Glutamatergic neuron (in vitro differentiated cells): ENCODE data around the gene CTPS1. TPM values are rescaled to one million over a fixed set of nuclear protein-coding genes. Genes with fewer than 3 reads are reported as not detected.

Experiments
- DNase-seq: peaks from one replicate; pipeline ENCODE4 v3.0.0; 2022
- H3K27ac Mint-ChIP-seq: one replicate; pipeline ENCODE4 v1.8.0; 2020; ENCODE audit warnings: mild to moderate bottlenecking, mixed read lengths, inconsistent platforms; ENCODE audit not compliant: unreplicated experiment
- H3K27me3 Mint-ChIP-seq: one replicate; pipeline ENCODE4 v1.8.0; 2020; ENCODE audit warnings: mild to moderate bottlenecking, moderate library complexity, mixed read lengths, inconsistent platforms; ENCODE audit not compliant: unreplicated experiment
- H3K36me3 Mint-ChIP-seq: one replicate; pipeline ENCODE4 v1.8.0; 2020; ENCODE audit warnings: mild to moderate bottlenecking, mixed read lengths, inconsistent platforms; ENCODE audit not compliant: unreplicated experiment
- H3K4me1 Mint-ChIP-seq: one replicate; pipeline ENCODE4 v1.8.0; 2020; ENCODE audit warnings: mild to moderate bottlenecking, low read depth, mixed read lengths, inconsistent platforms; ENCODE audit not compliant: unreplicated experiment
- H3K4me3 Mint-ChIP-seq: one replicate; pipeline ENCODE4 v1.8.0; 2020; ENCODE audit warnings: mild to moderate bottlenecking, mixed read lengths, inconsistent platforms; ENCODE audit not compliant: unreplicated experiment
- H3K9me3 Mint-ChIP-seq: one replicate; pipeline ENCODE4 v1.8.0; 2020; ENCODE audit warnings: mild to moderate bottlenecking, moderate library complexity, mixed read lengths, inconsistent platforms; ENCODE audit not compliant: unreplicated experiment
- total RNA-seq: library from RNA; stranded (reverse); fragmentation: NEBNext Ultra II Directional; extraction: Animal tissue kit (Norgen Biotek cat#: 25700); gene quantifications from one replicate; pipeline ENCODE4 v1.2.1, GENCODE V29; 2021; ENCODE audit not compliant: unreplicated experiment
- TF ChIP-seq, protein P1 (sequence below): fragments of 200-600 bp; sonication (generic); IDR thresholded peaks from one replicate; pipeline ENCODE4 v1.5.0; 2021; ENCODE audit not compliant: partially characterized antibody, unreplicated experiment

The CTPS1 gene
- total RNA-seq, 1 donor from 2014 or later, result 110 TPM

DNA sequence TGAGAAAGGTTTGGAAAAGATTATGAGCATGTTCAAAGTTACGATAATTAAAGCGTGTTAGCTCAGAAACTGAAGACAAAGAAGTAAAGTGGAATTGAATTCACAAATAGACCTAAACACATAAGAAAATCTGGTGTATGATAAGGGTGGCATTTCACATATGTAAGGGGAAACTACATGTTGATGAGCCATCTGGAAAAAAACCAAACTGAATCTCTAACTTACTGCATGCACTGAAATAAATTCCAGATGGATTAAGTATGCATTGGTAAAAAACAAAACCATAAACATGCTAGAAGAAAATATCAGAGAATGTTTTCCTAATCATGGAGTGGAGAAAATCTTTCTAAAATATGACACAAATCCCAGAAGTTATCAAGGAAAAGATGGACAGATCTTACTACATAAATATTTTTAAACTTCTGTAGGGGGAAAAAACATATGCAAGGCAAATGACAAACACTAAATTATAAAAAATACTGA lies 34.0 kb upstream of the CTPS1 start:
- TF ChIP-seq, protein P1, sequence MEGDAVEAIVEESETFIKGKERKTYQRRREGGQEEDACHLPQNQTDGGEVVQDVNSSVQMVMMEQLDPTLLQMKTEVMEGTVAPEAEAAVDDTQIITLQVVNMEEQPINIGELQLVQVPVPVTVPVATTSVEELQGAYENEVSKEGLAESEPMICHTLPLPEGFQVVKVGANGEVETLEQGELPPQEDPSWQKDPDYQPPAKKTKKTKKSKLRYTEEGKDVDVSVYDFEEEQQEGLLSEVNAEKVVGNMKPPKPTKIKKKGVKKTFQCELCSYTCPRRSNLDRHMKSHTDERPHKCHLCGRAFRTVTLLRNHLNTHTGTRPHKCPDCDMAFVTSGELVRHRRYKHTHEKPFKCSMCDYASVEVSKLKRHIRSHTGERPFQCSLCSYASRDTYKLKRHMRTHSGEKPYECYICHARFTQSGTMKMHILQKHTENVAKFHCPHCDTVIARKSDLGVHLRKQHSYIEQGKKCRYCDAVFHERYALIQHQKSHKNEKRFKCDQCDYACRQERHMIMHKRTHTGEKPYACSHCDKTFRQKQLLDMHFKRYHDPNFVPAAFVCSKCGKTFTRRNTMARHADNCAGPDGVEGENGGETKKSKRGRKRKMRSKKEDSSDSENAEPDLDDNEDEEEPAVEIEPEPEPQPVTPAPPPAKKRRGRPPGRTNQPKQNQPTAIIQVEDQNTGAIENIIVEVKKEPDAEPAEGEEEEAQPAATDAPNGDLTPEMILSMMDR, result no peak
- Mint-ChIP-seq H3K27ac (no peak overlapping the region), H3K27me3 (peaks cover 3% of the 10 kb centered on the region), H3K9me3 (no peaks in the 10 kb centered on the region), H3K36me3 (peaks cover 6% of the 10 kb centered on the region), H3K4me1 (peaks cover 3% of the 10 kb centered on the region), H3K4me3 (no peak overlapping the region)
- DNase-seq, result no peak

DNA sequence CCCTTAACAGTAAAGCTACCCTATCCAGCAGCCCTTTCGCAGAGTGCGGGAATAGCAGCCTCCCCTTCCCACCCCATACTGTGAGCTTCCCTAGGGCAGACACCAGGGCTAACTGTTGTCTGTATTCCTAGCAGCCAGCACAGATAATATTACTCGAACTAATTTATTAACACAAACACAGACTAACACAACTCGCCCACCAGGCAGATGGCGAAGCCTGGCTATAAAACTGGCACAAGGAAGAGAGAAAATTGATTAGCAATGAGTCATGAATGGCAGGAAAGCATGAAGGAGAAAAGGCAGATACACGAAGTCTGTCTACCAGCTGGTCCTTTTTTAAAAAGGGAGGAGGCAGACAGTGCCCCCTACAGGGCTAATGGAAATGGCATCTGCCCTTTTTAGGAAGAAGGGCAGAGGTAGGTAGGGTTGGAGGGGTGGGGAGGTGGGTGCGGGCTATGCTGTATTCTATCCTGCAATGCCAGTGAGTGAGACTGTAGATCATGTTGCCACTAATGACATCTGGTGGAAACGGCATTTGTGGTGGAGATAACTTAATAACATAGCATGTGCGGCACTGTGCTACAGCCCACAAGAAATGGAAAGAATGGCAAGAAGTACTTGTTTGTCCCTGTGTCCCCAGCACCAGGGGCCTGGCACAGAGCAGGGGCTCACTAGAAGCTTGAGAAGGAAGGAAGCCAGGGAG lies 30.6 kb upstream of the CTPS1 start:
- peaks cover 6% of the 10 kb centered on the region for H3K36me3 Mint-ChIP-seq
- TF ChIP-seq, protein P1, result peak; percentile 77
- H3K9me3 Mint-ChIP-seq, result no peaks in the 10 kb centered on the region

DNA sequence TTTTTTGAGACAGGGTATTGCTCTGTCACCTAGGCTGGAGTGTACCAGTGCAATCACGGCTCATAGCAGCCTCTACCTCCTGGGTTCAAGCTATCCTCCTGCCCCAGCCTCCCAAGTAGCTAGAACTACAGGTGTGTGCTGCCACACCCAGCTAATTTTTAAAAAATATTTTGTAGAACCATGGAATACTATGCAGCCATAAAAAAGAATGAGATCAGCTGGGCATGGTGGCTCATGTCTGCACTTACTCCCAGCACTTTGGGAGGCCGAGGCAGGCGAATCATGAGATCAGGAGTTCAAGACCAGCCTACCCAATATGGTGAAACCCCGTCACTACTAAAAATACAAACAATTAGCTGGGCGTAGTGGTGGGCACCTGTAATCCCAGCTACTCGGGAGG lies 29.9 kb upstream of the CTPS1 start:
- Mint-ChIP-seq H3K27me3 (peaks cover 5% of the 10 kb centered on the region), H3K4me3 (no peak overlapping the region), H3K36me3 (peaks cover 6% of the 10 kb centered on the region), H3K27ac (no peak overlapping the region), H3K4me1 (peaks cover 6% of the 10 kb centered on the region), H3K9me3 (no peaks in the 10 kb centered on the region)
- no peak for DNase-seq
- TF ChIP-seq, protein P1, result no peak

More for the DNA sequence above, 30.6 kb upstream of the CTPS1 start:
- H3K27ac Mint-ChIP-seq, result peak overlapping the region; percentile 88
- H3K4me1 Mint-ChIP-seq, result peaks cover 3% of the 10 kb centered on the region
- peak; percentile 74 for DNase-seq
- H3K27me3 Mint-ChIP-seq, result peaks cover 5% of the 10 kb centered on the region
- peak overlapping the region; percentile 9 for H3K4me3 Mint-ChIP-seq

DNA sequence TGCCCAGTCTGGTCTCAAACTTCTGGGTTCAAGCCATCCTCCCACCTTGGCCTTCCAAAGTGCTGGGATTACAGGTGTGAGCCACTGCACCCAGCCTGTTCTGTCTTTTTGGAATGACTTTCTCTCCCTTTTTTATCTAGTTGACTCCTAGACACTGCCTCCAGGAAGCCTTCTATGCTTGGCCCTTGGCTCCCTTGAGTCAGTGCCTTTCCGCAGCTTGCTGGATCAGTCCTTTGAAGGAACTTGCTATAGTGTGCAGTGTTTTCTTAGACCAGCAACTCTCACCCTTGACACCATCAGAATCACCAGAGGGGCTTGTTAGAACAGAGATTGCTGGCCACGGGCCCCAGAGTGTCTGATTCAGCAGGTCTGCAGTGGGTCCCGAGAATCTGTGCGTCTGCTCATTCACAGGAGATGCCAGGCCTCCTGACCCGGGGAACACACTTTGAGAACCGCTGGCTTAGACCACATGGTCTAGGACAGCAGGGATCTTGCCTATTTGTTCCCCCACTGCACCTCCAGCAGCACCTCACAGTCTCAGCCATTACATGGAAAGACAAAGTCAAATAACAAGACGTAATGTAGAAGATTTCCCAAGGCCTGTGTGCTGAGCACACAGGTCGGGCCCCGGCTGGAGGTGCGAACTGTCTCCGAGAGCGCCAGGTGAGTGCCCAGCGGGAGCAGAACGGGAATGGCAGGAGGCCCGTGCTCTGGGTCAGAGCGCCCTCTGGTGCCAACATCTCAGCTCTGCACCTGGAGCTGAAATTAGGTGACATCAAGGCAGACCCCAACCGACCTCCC lies 27.4 kb upstream of the CTPS1 start:
- peaks cover 6% of the 10 kb centered on the region for H3K4me1 Mint-ChIP-seq
- no peaks in the 10 kb centered on the region for H3K36me3 Mint-ChIP-seq
- peak; percentile 82 for DNase-seq
- H3K27ac Mint-ChIP-seq, result no peak overlapping the region
- TF ChIP-seq, protein P1, result peak; percentile 89
- H3K9me3 Mint-ChIP-seq, result no peaks in the 10 kb centered on the region
- H3K4me3 Mint-ChIP-seq, result no peak overlapping the region
- peaks cover 4% of the 10 kb centered on the region for H3K27me3 Mint-ChIP-seq
